Lower leg skin (tissue), 3 donors: Measurements from ENCODE around the gene RAD51B.

ENCODE experiments used
- CTCF ChIP-seq, 3 donors: fragments of 450-650 bp; IDR thresholded peaks; one replicate each; pipeline ENCODE4 v1.5.1; 2016; ENCODE audit warnings: antibody characterized with exemption in 3 of 3, mild to moderate bottlenecking in 3 of 3, moderate library complexity in 2 of 3
- POLR2A ChIP-seq, 2 donors: fragments of 450-650 bp; IDR thresholded peaks; one replicate each; pipeline ENCODE4 v1.6.1; 2016 to 2017; ENCODE audit warnings: antibody characterized with exemption in 2 of 2, mild to moderate bottlenecking in 1 of 2, moderate library complexity in 1 of 2

- TF ChIP-seq CTCF (IDR thresholded peaks at IDR 0.05) (no peak), POLR2A (IDR thresholded peaks at IDR 0.05) (no peak)
Measured at GRCh38 chr14:68122651-68123050, 303.1 kb downstream of the RAD51B start.
